HG02884 (cell line): ENCODE measurements around the gene VSTM2B.
A peak's percentile ranks its signal among the peaks of the same experiment; 100 is the strongest.

Source experiments
- ATAC-seq: cut with Tn5 transposase; IDR thresholded peaks from one replicate; pipeline ENCODE4 v1.9.1; 2021; ENCODE audit warnings: mild to moderate bottlenecking, moderate library complexity; ENCODE audit not compliant: unreplicated experiment

Gene VSTM2B

DNA sequence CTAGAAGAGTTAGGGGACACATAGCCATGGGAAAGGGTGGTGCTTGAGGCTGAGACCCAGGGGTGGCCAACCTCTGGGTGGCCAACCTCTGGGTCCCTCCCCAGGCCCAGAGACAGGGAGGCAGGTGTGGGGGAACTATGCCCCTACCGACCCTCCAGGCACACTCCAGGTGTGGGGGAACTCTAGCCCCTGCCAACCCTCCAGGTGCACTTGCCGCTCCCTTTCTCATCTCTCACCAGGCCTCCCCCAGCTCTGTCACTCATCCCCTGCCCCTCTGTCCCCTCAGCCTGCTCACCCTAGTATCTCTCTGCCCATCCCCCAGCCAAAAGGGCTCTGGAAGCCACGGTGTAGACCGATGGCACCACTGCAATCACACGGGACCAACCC is 10.6 kb upstream of the VSTM2B start:
- no peak for ATAC-seq

DNA sequence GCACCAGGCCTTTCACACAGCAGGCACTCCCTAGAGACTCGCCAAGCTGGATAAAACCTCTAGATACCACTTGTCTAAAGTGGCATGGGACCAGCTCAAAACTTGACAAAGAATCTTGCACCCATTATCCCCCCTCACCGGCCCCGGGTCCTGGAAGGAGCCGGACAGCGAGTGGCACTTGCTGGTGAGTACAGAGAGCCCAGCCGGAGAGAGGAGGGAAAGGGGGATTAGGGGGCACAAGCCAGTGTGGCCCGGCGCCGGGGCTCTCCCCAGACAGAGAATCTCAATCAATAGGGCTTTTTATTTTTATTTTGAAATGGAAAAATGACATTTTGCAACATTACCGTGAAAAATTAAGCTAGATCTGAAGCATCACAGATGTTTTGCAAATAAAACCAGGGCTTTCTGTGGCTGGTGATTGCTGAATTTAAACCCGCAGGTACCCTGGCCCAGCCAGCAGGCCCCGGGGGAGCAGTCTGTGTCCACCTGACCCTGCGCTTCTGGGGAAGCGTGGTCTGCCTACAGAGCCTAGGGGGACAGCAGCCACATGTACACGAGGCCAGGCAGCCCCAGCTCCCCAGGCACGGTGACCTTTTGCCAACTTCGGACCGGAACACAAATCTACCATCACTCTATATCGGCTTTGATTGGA is 10.0 kb upstream of the VSTM2B start:
- ATAC-seq: no peak

DNA sequence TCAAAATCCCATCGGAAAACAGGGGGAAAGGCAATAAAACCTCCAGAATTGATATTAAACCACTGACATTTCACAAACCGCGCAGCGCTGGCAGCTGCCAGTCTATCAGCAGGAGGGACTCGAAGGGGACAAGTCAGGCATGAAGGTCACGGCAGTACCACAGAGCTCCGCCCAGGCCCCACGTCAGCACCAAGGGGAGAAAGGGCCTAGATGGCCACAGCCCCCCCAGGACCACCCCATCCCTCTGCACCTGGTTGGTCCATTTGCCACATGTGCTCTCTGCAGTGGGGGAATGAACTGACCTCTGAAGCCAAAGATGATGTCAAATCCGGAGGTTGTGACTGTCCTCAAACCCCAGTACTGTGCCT is 9.5 kb upstream of the VSTM2B start:
- no peak for ATAC-seq

DNA sequence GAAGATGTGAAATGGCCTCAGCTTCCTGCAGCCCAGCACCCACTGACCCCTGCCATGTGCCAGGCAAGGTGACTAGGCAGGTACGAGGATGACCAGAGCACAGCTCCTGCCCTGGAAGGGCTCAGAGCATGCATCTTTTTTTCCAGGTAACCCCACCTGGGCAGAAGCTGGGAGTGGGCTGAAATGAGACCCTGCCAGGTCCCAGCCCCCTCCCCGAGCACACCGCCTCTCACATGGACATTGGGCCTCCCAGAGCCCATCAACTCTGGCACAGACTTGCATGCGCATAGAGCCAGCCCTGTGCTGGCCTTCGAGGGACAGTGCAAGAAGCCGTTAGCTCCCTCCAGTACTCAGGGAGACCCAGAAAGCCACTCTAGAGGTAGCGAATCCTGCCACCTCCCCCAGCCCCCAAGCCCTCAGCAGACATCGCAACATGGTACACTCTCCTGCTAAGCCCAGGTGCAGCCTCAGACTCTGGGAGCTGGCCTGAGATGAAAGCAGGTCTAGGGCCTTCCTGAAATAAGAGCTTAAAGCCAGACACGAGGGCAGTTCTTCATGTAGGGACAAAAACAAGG is 8.9 kb upstream of the VSTM2B start:
- no peak for ATAC-seq

DNA sequence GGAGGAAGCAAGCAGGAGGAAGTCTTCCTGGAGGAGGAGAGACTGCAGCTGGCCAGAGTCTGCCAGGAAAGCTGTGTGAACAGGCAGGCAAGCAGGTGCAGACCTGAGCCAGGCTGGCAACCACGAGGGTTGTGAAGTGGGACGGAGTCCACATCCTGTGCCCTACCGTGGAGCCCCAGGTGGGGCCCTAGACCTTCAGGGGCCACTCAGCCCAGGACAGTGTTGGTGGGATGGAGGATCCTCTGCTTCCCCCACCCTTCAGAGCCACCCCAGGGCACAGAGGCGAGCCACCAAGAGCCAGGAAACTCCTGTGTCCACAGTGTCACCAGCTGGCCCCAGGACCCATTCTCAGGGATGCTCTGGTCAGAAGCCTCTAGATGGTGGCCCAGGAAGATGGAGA is 8.4 kb upstream of the VSTM2B start:
- no peak for ATAC-seq

DNA sequence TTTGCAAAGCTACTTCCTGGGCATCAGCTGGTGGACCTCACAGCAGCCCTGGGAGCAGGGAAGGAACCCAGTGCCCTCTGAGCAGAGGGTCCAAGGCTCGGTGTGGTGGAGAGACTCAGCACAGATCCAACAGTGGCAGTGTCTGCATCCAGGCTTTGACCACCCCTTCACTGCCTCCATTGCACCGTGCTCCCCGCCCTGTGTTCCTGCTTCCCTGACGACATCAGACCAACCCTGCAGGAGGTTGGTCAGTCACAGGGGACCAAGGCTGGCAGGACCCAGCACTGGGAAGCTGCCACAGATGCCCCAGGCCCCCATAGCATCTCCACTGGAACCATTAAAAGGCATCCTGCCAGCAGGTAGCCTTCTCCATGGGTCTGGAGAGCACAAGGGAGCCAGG is 7.8 kb upstream of the VSTM2B start:
- ATAC-seq: no peak

DNA sequence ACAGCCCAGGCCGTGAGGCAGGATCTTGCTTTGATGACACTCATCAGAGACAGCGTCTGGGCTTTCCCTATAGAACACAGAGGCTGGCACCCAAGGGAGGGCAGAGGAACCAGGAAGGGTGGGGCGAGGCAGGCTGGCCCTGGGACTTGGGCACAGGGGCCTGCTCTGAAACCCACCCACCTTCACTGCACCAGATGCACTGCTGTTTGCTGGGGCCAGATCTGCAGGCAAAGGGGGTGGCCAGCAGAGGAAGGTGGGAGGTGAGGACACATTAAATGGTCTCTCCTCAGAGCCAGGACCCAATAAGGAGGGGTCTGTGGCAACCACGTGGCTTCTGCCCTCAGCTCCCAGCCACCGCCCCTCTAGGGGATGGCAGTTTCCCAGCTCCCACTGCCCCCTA is 6.6 kb upstream of the VSTM2B start:
- ATAC-seq: no peak

DNA sequence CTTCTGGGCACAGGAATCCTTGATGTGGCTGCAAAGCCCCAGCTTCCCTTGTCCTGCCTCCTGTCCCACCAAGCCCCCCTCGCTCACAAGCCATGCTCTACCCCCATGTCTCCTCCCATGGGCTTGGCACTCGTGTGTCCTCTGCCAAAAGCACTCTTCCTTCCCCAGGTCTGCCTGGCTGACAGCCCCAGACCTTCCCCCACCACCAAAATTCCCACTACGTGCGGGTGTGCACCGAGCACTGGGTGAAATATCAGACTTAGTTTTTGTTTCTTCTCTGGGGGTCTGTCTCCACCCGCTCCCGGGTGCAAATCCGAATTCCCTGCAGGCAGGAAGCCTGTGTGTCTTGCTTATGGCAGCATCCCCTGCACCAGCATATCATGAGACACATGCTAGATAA is 5.9 kb upstream of the VSTM2B start:
- ATAC-seq: no peak

DNA sequence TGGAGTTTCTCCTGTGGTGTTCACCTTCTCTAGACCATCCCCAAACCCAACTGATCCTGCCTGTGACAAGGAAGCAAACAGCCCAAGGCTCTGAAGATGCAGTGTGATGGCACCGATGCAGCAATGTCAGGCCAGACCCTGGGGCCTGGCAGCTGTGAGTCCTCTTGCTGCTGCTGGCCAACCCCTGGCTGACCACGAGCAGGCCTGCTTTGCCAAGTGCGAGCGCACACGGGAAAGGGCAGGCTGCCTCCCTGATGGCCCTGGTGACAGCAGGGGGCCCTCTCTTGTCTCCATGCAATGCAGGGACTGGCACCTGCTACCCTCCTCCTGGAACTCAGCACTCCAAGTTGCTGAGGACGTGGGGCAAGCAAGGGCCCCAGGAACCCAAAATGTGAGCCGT is 5.4 kb upstream of the VSTM2B start:
- no peak for ATAC-seq

DNA sequence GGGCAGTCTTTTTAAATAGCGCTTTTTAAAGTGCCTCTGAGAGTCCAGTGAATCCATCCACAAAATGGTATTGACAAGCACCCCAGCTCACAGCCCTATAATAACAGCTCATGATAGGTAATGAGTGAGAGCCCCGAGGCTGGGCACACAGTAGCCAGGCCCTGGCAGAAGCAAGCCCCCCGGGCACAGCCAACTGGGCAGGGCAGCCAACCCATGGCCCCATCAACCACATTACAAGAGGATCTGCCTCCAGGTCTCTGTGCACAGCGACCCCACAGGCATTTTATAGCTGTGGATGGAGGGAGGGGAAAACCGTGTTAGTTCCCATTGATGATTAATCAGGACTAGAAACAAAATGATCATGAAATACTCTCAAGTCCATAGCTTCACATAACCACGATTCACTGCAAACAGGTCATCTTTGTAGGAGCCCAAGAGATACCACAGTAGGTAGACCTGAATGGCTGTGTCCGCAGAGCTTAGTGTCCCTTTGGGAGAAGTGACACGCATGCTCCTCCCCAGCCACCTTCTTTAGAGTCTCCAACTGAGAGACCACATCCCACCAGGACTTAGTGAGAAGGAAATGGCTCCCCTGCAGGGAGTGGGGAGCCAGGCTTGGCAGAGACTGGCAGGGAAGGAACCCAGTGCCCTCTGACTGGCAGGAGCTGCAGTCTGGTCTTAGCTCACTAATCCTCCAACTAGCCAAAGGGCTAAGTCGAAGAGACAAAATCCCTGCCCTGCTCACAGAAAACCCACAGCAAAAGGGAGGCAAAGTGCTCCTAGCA is 4.3 kb upstream of the VSTM2B start:
- no peak for ATAC-seq

DNA sequence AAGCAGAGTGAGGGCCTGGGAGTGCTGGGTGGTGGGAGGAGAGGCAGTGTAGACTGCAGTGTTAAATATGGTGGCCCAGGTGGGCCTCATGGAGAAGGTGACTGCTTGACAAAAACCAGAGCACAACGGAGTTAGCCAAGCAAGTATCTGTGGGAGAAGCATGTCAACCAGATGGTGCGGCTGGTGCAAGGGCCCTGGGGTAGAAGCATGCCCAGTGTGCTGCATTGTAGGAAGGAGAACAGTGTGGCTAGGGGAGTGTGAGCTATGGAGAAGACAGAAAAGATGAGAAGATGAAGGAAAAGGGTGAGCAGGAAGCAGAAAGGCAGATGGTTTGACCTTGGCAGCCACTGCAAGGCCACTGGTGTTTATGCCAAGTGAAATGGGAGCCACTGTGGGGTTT is 2.2 kb upstream of the VSTM2B start:
- ATAC-seq: no peak

DNA sequence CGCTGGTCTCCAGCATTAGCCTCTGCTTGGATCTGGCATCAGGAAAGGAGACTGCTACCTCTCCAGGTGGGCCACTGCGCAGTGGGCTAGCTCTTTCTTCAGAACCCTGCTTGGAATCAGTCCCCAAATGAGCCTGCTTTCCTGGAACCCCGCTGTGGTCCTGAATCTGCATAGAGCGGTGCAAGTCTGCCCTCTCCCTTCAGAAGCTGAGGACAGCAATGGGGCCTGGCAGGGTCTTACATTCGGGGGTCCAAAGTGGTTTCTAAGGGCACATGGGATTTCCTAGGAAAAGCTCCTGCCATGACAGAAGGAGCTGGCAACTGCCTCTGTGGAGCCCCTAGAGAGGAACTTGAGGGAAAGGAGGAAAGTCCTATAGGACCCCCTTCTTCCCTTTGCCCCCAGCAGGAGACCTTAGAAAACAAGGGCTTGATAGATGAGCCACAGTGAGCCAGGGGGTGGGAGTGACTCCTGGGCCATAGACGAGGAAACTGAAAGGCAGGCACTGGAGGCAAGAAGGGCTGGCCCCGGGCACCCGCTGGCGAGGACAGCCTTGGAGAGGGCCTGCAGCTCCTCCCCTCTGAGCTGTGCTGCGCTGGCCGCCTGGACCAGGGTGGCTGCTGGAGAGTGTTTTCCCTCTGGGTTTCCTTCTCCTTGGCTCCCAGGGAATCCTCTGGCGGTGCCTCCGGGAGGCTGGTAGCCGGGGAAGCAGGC is 1.4 kb upstream of the VSTM2B start:
- no peak for ATAC-seq

DNA sequence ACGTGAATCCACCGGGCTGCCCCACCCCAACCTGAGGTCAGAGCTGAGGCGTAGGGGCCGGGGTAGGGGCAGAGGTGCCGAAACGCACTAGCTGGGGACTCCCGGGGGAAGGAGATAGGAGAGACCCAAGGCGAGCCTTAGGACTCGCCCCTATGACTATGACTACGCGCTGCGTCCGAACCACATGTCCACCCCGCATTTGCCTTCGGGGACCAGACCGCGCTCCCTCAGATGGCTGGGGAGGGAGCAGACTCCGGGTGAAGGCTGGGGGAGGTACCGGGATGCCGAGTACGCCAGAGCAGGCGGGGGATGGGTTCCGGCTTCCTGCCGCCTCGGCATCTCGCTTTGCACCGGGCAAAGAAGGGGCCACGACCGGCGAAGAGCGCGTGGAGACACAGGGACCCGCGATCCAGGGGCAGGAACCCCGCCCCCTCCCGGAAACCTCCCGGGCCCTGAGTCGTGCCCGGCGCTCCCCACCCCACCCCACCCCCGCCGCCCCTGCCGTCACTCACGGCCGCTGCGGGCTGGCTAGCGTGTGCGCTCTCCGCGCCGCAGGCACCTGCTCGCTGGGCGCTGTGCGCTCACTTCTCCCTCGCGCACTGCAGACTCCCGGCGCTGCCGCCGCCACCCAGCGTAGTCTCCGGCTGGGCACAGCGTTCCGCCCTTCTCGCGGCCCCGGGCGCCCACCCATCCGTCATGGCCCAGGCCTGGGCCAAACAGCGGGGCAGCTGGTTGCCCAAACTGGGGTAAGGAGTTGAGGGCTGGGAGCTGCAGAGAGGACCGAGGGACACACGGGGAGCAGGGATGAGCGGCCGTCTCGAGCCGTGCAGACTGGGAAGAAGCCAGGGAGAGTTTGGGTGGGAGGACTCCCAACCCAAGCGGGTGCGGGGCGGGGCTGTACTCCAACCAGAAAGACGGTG is 622 bp upstream of the VSTM2B start:
- no peak for ATAC-seq

DNA sequence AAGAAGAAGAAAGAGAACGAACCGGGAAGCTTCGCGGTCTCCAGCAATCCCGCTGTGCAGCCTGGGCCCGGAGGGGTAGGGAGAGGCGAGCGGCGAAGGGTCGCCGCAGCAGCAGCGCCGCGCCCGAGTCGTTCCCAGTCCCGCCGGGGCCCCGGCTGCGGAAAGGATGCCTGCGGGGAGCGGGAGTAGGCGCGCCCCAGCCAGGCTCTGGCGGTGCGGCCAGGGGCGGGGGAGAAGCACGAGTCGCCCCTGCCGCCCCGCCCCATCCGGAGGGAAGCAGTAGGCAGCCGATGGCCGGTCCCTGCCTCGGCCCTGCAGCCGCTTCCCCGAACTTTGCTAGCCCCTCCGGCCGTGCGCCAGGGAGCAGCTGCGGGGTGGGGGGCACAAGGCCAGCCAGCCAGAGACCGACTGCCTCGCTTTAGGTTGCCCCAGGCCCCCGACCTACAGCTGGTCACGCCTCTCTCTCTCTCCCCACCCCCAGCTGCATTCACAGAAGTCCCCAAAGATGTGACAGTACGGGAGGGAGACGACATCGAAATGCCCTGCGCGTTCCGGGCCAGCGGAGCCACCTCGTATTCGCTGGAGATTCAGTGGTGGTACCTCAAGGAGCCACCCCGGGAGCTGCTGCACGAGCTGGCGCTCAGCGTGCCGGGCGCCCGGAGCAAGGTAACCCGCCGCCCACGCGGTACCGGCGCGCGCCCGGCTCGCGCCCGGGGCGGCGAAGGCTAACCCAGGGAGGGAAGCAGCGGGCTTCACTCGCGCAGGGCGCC is 1.1 kb downstream of the VSTM2B start:
- no peak for ATAC-seq

DNA sequence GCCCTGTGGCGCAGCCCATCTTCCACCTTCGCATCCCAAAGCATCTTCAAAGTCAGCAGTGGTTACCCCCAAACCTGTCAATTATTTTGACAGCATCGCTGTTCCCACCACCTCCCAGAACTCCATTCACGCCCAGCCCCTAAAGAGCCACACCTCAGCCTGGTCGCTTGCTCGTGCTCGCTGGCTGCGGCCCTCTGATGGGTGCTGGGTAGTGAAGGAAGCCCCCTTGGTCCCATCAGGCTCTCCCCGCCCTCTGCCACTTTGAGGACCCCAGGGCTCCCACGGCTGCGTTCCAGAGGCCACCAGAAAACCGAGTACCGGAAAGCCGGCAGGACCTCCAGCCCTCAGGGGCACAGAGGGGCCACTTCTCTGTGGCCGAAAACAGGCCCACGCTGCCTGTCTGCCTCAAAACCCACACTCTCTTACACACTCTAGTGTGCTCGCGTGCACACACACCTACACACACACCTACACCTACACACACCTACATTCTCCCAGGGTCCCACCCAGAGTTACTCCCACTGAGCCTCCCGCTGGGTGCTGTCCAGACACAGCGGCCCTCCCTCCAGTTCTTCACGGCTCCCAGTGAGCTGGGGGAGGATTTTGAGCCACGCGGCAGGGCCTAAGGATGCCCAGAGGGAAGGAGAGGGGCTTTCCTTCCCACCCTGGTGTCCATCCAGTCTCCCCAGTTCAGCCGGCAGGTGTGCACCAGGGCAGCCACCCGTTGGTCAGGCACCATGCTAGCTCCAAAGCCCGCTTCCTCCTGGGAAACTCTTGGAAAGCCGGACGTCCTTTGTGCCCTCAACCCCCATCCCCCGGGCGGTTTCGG is 1.9 kb downstream of the VSTM2B start:
- ATAC-seq: no peak

DNA sequence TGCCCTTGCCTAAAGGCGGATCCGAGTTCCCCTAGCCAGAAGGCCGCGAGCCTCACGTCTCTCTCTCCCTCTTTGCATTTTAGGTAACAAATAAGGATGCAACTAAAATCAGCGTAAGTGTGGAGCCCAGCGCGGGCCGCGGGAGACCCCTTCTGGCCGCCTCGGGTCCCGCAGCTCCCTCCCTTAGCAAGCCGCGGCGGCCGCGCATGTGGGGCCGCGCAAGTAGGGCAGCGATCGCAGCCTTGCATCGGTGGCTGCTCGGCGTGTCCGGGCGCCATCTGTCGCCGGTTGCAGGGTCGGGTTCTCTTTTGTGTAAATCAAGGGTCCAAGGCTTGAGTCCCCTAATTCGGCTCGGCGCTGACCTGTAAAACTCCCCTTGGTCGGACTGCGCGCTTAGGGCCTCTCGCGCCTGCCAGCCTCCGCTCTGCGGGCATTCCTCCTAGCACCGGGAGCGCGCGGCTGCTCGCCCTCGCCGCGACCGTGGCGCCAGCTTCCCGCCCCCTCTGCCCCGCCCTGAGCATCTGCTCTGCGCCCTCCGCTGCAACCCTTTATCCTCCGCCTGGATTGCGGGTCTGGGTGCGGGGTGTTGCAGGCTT is 2.7 kb downstream of the VSTM2B start:
- peak; percentile 74 for ATAC-seq

DNA sequence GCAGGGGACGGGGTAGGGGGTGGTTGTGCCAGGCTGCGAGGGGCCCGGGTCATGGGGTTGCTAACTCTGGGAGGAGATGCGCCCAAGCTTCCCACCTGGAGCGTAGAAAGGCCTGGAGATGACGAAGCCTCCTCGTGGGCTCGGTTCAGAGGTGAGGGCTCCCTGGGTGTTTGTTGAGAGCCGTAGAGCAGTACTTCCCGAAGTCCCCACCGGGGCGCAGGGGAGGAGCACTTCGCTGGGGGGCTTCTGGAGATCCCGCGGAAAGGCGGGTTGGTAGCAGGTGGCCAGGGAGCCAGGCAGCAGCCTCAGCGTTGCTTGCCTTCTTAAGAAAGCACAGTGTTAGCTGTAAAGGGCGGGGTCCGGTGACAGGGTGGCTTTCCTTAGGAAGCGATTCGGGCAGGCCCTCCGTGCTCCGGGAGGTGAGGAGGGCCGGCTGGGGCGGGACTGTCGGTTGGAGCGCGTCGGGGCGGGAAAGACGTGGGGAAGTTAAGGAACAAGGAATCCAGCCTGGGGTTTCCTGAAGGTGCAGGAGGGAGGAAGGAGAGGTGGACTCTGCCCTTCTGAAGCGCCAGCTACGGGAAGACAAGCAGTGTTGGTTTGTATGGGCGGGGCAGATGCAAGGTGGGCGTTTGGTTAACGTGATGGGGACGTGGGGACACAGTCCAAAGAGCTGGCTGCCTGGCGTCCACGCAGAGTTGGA is 3.3 kb downstream of the VSTM2B start:
- ATAC-seq: no peak
